GM23338 (cell line): ENCODE data around the gene UIMC1. TPM values are rescaled to one million over a fixed set of nuclear protein-coding genes. Genes with fewer than 3 reads are reported as not detected.

Experiments
- ATAC-seq: fragments of 200-7000 bp; cut with Tn5 transposase; 3 replicates; pipeline ENCODE4 v1.9.1; 2020
- DNase-seq: peaks from one replicate; pipeline ENCODE4 v3.0.0-alpha.2; 2015; ENCODE audit warnings: low spot score
- H2AFZ ChIP-seq: fragments of 200-600 bp; sonication (generic); 2 replicates; pipeline ENCODE4 v1.8.0; 2016; ENCODE audit warnings: antibody characterized with exemption, mild to moderate bottlenecking, moderate library complexity
- H3F3A ChIP-seq: fragments of 200-600 bp; sonication (generic); replicated peaks from 2 replicates; pipeline ENCODE4 v1.8.0; 2017; ENCODE audit warnings: antibody characterized with exemption, mixed run types, low read depth
- H3K27ac ChIP-seq: fragments of 200-600 bp; sonication (generic); 2 replicates; pipeline ENCODE4 v1.6.1; 2016; ENCODE audit warnings: low read depth
- H3K27me3 ChIP-seq: fragments of 200-600 bp; sonication (generic); 2 replicates; pipeline ENCODE4 v1.8.0; 2016; ENCODE audit warnings: mild to moderate bottlenecking, mixed run types, moderate library complexity; ENCODE audit not compliant: insufficient read depth
- H3K36me3 ChIP-seq: fragments of 200-600 bp; sonication (generic); 2 replicates; pipeline ENCODE4 v1.8.0; 2016; ENCODE audit warnings: mild to moderate bottlenecking; ENCODE audit not compliant: insufficient read depth
- H3K4me1 ChIP-seq: fragments of 200-600 bp; sonication (generic); 2 replicates; pipeline ENCODE4 v1.8.0; 2016; ENCODE audit warnings: mild to moderate bottlenecking, moderate library complexity; ENCODE audit not compliant: insufficient read depth
- H3K4me2 ChIP-seq: fragments of 200-600 bp; sonication (generic); 2 replicates; pipeline ENCODE4 v1.7.1; 2017; ENCODE audit warnings: mixed run types
- H3K4me3 ChIP-seq: fragments of 200-600 bp; sonication (generic); 2 replicates; pipeline ENCODE4 v1.6.1; 2016; ENCODE audit warnings: mixed run types
- H3K79me2 ChIP-seq: fragments of 200-600 bp; sonication (generic); replicated peaks from 2 replicates; pipeline ENCODE4 v1.8.0; 2017; ENCODE audit warnings: mild to moderate bottlenecking; ENCODE audit not compliant: insufficient read depth
- H3K9me2 ChIP-seq: fragments of 200-600 bp; sonication (generic); 2 replicates; pipeline ENCODE4 v1.8.0; 2017; ENCODE audit not compliant: insufficient read depth
- H4K20me1 ChIP-seq: fragments of 200-600 bp; sonication (generic); replicated peaks from 2 replicates; pipeline ENCODE4 v1.8.0; 2017; ENCODE audit warnings: mild to moderate bottlenecking; ENCODE audit not compliant: insufficient read depth
- H3K27ac Mint-ChIP-seq: 2 replicates; pipeline ENCODE4 v1.8.0; 2020; ENCODE audit warnings: inconsistent platforms, mild to moderate bottlenecking, moderate library complexity, mixed read lengths
- H3K27me3 Mint-ChIP-seq: 3 replicates; pipeline ENCODE4 v1.8.0; 2022; ENCODE audit warnings: low read depth, mild to moderate bottlenecking, moderate library complexity, mixed read lengths, inconsistent platforms; ENCODE audit not compliant: insufficient read depth, poor library complexity
- H3K36me3 Mint-ChIP-seq: 3 replicates; pipeline ENCODE4 v1.8.0; 2021; ENCODE audit warnings: low read depth, mild to moderate bottlenecking, inconsistent platforms, moderate library complexity, mixed read lengths
- H3K4me1 Mint-ChIP-seq: 3 replicates; pipeline ENCODE4 v1.8.0; 2020; ENCODE audit warnings: mild to moderate bottlenecking, inconsistent platforms, mixed read lengths
- H3K4me3 Mint-ChIP-seq: 3 replicates; pipeline ENCODE4 v1.8.0; 2021; ENCODE audit warnings: moderate library complexity, mild to moderate bottlenecking, inconsistent platforms, mixed read lengths
- H3K9me3 Mint-ChIP-seq: 3 replicates; pipeline ENCODE4 v1.8.0; 2020; ENCODE audit warnings: moderate library complexity, mild to moderate bottlenecking, inconsistent platforms, mixed read lengths
- CREB1 ChIP-seq: fragments of 250-450 bp; sonication (Bioruptor Pico); IDR thresholded peaks from 2 replicates; pipeline ENCODE4 v1.5.0; 2020; ENCODE audit warnings: low read depth, mild to moderate bottlenecking, moderate library complexity
- ETS1 ChIP-seq: IDR thresholded peaks from 2 replicates; pipeline ENCODE4 v1.6.1; 2016; ENCODE audit warnings: antibody characterized with exemption
- EZH2 ChIP-seq: fragments of 200-600 bp; sonication (generic); IDR thresholded peaks from one replicate; pipeline ENCODE4 v1.8.0; 2017; ENCODE audit warnings: antibody characterized with exemption, mild to moderate bottlenecking, low read depth; ENCODE audit not compliant: unreplicated experiment
- EZH2phosphoT487 ChIP-seq: fragments of 200-600 bp; sonication (generic); IDR thresholded peaks from one replicate; pipeline ENCODE4 v1.8.1; 2018; ENCODE audit warnings: antibody characterized with exemption; ENCODE audit not compliant: unreplicated experiment
- JUNB ChIP-seq: IDR thresholded peaks from one replicate; pipeline ENCODE4 v1.6.1; 2016; ENCODE audit warnings: antibody characterized with exemption; ENCODE audit not compliant: unreplicated experiment
- NANOG ChIP-seq: IDR thresholded peaks from 2 replicates; pipeline ENCODE4 v1.6.1; 2016; ENCODE audit warnings: antibody characterized with exemption, borderline replicate concordance
- POLR2AphosphoS5 ChIP-seq: IDR thresholded peaks from 2 replicates; pipeline ENCODE4 v1.6.1; 2016; ENCODE audit warnings: antibody characterized with exemption, low read depth
- STAT1 ChIP-seq: IDR thresholded peaks from one replicate; pipeline ENCODE4 v1.6.1; 2016; ENCODE audit warnings: antibody characterized with exemption; ENCODE audit not compliant: unreplicated experiment
- ZNF114 ChIP-seq: fragments of 250-450 bp; sonication (Bioruptor Pico); IDR thresholded peaks from 2 replicates; pipeline ENCODE4 v1.5.0; 2020; ENCODE audit warnings: mild to moderate bottlenecking, moderate library complexity
- ZNF331 ChIP-seq: fragments of 250-450 bp; sonication (Bioruptor Pico); IDR thresholded peaks from 2 replicates; pipeline ENCODE4 v1.5.0; 2020; ENCODE audit warnings: low read depth, mild to moderate bottlenecking, moderate library complexity
- ZNF462 ChIP-seq: fragments of 250-450 bp; sonication (Bioruptor Pico); IDR thresholded peaks from 2 replicates; pipeline ENCODE4 v1.5.0; 2020; ENCODE audit warnings: mild to moderate bottlenecking, moderate library complexity
- polyA plus RNA-seq: library from polyadenylated mRNA; unstranded; fragments of >200 nt; fragmentation: Nextera tagmentation; extraction: Ambion mirVana; gene quantifications from 2 replicates; pipeline ENCODE4 v1.2.1, GENCODE V29; 2016
- total RNA-seq: library from RNA; depleted of rRNA; stranded (reverse); fragments of >200 nt; shearing (Covaris generic); gene quantifications from 2 replicates; pipeline ENCODE4 v1.2.3, GENCODE V29; 2014
- TF ChIP-seq, protein P1 (sequence below), 2 experiments: fragments of 200-600 bp in 1 of 2; sonication (generic) in 1 of 2; conservative IDR thresholded peaks; 2 replicates each; pipeline versions ENCODE4 v1.5.1 to v1.6.1; 2016 to 2017; ENCODE audit warnings: antibody characterized with exemption in 2 of 2, low read depth in 2 of 2, mild to moderate bottlenecking in 2 of 2, moderate library complexity in 1 of 2
- TF ChIP-seq, protein P2 (sequence below): IDR thresholded peaks from one replicate; pipeline ENCODE4 v1.6.1; 2018; ENCODE audit warnings: antibody characterized with exemption; ENCODE audit not compliant: unreplicated experiment

Gene UIMC1
- total and polyA plus RNA-seq, 2 experiments from 2014 or later = 36.4 to 40.1 TPM

DNA sequence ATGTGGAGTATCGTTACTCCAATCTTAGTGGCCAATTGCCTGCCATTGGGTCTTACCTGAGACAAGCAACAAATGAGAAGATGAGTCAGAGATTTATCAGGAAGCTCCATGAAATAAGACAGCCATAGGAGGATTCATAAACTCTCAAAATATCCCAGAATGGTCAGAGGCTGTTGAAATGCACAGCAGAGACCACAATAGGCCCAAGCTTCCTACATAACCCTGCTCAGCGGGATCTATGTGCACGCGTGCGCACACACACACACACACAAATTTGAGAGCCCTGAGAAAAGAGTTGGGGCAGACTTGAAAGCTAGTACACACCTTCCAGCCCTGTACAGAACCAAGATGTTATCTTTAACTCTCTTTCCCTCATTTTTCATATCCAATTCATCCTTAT is 9.8 kb downstream of the UIMC1 start:
- no peak for ATAC-seq
- peaks cover 54% of the 10 kb centered on the region for H4K20me1 ChIP-seq

More for the DNA sequence above, 9.8 kb downstream of the UIMC1 start:
- H3K9me3 Mint-ChIP-seq = peaks cover 22% of the 10 kb centered on the region
- TF ChIP-seq NANOG = no peak
- TF ChIP-seq, protein P1, sequence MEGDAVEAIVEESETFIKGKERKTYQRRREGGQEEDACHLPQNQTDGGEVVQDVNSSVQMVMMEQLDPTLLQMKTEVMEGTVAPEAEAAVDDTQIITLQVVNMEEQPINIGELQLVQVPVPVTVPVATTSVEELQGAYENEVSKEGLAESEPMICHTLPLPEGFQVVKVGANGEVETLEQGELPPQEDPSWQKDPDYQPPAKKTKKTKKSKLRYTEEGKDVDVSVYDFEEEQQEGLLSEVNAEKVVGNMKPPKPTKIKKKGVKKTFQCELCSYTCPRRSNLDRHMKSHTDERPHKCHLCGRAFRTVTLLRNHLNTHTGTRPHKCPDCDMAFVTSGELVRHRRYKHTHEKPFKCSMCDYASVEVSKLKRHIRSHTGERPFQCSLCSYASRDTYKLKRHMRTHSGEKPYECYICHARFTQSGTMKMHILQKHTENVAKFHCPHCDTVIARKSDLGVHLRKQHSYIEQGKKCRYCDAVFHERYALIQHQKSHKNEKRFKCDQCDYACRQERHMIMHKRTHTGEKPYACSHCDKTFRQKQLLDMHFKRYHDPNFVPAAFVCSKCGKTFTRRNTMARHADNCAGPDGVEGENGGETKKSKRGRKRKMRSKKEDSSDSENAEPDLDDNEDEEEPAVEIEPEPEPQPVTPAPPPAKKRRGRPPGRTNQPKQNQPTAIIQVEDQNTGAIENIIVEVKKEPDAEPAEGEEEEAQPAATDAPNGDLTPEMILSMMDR (conservative IDR thresholded peaks at IDR 0.05; ENCODE audit: low read depth in 2 of 2) = no peak
- no peak for TF ChIP-seq ZNF114
- TF ChIP-seq POLR2AphosphoS5 = no peak
- TF ChIP-seq, protein P2, sequence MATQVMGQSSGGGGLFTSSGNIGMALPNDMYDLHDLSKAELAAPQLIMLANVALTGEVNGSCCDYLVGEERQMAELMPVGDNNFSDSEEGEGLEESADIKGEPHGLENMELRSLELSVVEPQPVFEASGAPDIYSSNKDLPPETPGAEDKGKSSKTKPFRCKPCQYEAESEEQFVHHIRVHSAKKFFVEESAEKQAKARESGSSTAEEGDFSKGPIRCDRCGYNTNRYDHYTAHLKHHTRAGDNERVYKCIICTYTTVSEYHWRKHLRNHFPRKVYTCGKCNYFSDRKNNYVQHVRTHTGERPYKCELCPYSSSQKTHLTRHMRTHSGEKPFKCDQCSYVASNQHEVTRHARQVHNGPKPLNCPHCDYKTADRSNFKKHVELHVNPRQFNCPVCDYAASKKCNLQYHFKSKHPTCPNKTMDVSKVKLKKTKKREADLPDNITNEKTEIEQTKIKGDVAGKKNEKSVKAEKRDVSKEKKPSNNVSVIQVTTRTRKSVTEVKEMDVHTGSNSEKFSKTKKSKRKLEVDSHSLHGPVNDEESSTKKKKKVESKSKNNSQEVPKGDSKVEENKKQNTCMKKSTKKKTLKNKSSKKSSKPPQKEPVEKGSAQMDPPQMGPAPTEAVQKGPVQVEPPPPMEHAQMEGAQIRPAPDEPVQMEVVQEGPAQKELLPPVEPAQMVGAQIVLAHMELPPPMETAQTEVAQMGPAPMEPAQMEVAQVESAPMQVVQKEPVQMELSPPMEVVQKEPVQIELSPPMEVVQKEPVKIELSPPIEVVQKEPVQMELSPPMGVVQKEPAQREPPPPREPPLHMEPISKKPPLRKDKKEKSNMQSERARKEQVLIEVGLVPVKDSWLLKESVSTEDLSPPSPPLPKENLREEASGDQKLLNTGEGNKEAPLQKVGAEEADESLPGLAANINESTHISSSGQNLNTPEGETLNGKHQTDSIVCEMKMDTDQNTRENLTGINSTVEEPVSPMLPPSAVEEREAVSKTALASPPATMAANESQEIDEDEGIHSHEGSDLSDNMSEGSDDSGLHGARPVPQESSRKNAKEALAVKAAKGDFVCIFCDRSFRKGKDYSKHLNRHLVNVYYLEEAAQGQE = no peak
- no peak for TF ChIP-seq ZNF331
- no peak for TF ChIP-seq ZNF462 (CRISPR knock-in tag)
- no peak for TF ChIP-seq EZH2
- TF ChIP-seq EZH2phosphoT487 = no peak
- TF ChIP-seq CREB1 (CRISPR knock-in tag) = no peak
- TF ChIP-seq STAT1 = no peak
- no peak for TF ChIP-seq ETS1
- TF ChIP-seq JUNB = no peak
- no peaks in the 10 kb centered on the region for H3K9me2 ChIP-seq
- no peak overlapping the region for H3K27ac Mint-ChIP-seq
- H3K27me3 ChIP-seq = no peaks in the 10 kb centered on the region
- H3K4me3 ChIP-seq = no peak overlapping the region
- H3K27ac ChIP-seq = no peak overlapping the region; the same call in 1 of the 2 replicates
- DNase-seq = no peak
- no peaks in the 10 kb centered on the region for H3K4me1 Mint-ChIP-seq
- peaks cover 99% of the 10 kb centered on the region for H3K79me2 ChIP-seq
- H3K4me1 ChIP-seq = no peaks in the 10 kb centered on the region
- H3K4me3 Mint-ChIP-seq = no peak overlapping the region
- peaks cover 7% of the 10 kb centered on the region for H3K27me3 Mint-ChIP-seq
- H3K4me2 ChIP-seq = no peak overlapping the region
- peaks cover 34% of the 10 kb centered on the region for H3K36me3 Mint-ChIP-seq
- peaks cover 6% of the 10 kb centered on the region for H3K36me3 ChIP-seq
- H2AFZ ChIP-seq = no peak overlapping the region
- no peaks in the 10 kb centered on the region for H3F3A ChIP-seq
